Activated naive CD4-positive, alpha-beta T cell treated with anti-CD3 and anti-CD28 coated beads, Interleukin-2, amount 50 U/mL, for 72 hours (primary cell): Measurements from ENCODE around the gene DAP. TPM values are rescaled to one million over a fixed set of nuclear protein-coding genes. Genes with fewer than 3 reads are reported as not detected.
"Not testable (repeated sequence)": the region's sequence is repeated elsewhere in the genome, so short reads cannot be mapped to it uniquely, and the experiment has no call there.

Experiments used
- ATAC-seq, 2 donors: fragments of 150-1000 bp; cut with Tn5 transposase; 2 replicates each; pipeline ENCODE4 v1.10.0; 2021; ENCODE audit warnings: mild to moderate bottlenecking in 2 of 2, moderate library complexity in 2 of 2
- DNase-seq, 2 donors: peaks; one replicate each; pipeline ENCODE4 v3.0.0; 2021 to 2022; ENCODE audit warnings: low spot score in 2 of 2
- H3K27ac Mint-ChIP-seq, 2 donors: one replicate each; pipeline ENCODE4 v1.8.0; 2022; ENCODE audit warnings: mild to moderate bottlenecking in 2 of 2, mixed read lengths in 2 of 2
- H3K36me3 Mint-ChIP-seq, 2 donors: one replicate each; pipeline ENCODE4 v1.8.0; 2022; ENCODE audit warnings: mixed read lengths in 2 of 2
- H3K9me3 Mint-ChIP-seq, 2 donors: one replicate each; pipeline ENCODE4 v1.8.0; 2022; ENCODE audit warnings: mixed read lengths in 2 of 2
- total RNA-seq, 2 donors: library from RNA; stranded (reverse); gene quantifications; one replicate each; pipeline ENCODE4 v1.2.3, GENCODE V29; 2022

DAP gene
- total RNA-seq, 2 donors from 2014 or later = 21.9 to 37.7 TPM

DNA sequence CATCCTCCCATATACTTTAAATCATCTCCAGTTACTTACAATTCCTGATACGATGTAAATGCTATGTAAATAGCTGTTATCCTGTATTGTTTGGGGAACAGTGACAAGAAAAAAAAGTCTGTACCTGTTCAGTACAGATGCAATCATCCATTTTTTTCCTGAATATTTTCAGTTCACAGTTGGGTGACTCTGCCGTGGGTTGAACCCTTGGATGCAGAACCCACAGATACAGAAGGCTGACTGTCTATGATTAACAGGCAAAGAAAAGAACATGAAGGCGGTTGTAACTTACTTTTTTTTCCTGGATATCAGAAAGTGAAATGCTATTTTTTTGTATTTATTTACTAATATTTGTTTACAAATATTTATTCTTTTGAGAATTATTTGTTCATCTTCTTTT is 33.2 kb downstream of the DAP start:
- ATAC-seq (no peak), DNase-seq (no peak)
- H3K36me3 Mint-ChIP-seq = peaks cover 0 to 8% of the 10 kb centered on the region in 2 donors
- H3K27ac Mint-ChIP-seq = no peak overlapping the region
- H3K9me3 Mint-ChIP-seq = no peaks in the 10 kb centered on the region

DNA sequence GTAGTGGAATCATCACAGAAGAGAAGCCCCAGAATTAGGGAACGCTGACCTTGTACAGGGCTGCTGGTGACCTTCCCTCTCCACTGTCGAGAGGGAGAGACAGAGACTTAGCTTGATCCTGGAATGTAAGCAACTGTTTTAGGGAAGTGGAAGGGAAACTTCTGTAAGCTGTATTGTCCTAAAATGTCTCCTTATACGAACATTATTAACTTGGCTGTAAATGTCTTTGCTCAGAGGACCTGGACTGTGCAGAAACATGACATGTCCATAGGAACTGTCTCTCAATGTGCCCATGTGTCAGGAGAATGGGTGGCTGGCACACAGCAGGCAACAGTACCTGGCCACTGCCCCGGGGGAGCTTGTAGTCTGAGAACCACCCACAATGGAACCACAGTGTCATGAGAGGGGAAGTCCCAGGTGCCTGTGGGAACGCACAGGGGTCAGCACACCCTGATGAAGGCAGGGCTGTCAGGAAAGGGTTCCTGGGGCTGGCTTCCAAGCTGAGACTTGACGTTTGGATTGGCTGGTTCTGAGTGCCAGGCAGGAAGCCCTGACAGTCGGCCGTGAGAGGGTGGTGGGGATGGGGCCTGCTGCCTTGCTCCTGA is 34.0 kb downstream of the DAP start:
- H3K36me3 Mint-ChIP-seq = peaks cover 0 to 8% of the 10 kb centered on the region in 2 donors
- H3K9me3 Mint-ChIP-seq = no peaks in the 10 kb centered on the region
- ATAC-seq (peak; percentile 47 to 88), DNase-seq (no peak)
- no peak overlapping the region for H3K27ac Mint-ChIP-seq

DNA sequence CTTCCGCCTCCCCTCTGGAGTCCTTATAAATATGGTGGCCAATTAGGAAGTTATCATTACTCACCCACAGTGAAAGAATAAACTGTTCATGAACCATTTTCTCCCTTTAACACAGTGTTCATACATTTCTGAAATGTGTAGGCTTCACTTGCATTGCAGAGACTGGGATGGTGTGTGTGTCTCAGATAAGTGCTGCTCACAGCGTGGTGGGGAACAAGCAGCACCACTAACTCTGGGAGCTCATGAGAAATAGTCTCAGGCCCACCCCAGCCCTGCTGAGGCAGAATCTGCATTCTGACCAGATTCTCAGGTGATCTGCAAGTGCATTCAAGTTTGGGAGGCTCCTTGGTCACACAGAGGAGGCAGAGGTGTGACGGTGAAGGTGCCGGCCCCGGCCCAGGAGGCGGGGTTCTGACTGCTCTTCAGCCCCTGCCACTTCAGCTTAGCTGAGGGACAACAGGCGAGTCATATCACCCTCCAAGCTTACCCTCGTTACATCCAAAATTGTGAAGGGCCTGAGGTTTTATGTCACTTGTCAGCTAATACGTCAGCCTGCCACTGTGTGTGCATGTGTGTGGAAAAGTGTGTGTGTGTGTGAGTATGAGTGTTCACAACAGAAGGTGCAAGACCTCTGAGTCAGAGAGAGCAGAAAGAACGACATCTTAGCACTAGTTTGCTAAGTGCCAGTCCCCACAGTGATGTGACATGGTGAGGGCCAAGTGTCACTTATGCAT is 34.7 kb downstream of the DAP start:
- DNase-seq (no peak), ATAC-seq (peak; percentile 9 to 34)
- peaks cover 1 to 8% of the 10 kb centered on the region in 2 donors for H3K36me3 Mint-ChIP-seq
- no peak overlapping the region for H3K27ac Mint-ChIP-seq
- H3K9me3 Mint-ChIP-seq = no peaks in the 10 kb centered on the region

DNA sequence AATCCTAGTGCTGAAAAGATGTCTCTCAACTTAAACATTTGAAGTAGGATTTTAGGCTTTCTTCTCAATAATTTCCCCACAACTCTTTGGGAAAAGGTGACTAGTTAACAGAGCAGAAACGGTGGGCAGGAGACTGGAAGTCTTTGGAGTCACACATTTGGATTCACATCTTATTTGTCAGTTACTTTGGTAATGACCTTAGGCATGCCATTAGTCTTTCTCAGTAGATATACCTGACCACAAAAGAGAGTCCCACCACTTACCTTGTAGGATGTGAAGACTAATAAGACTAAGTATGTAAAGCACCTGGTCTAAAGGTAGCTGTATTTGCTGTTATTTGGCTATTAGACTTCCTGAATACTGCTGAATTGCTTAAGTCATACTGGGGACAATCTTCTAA is 35.4 kb downstream of the DAP start:
- no peak for ATAC-seq
- peaks cover 5 to 13% of the 10 kb centered on the region in 2 donors for H3K36me3 Mint-ChIP-seq
- H3K9me3 Mint-ChIP-seq = no peaks in the 10 kb centered on the region
- no peak overlapping the region for H3K27ac Mint-ChIP-seq
- no peak for DNase-seq

DNA sequence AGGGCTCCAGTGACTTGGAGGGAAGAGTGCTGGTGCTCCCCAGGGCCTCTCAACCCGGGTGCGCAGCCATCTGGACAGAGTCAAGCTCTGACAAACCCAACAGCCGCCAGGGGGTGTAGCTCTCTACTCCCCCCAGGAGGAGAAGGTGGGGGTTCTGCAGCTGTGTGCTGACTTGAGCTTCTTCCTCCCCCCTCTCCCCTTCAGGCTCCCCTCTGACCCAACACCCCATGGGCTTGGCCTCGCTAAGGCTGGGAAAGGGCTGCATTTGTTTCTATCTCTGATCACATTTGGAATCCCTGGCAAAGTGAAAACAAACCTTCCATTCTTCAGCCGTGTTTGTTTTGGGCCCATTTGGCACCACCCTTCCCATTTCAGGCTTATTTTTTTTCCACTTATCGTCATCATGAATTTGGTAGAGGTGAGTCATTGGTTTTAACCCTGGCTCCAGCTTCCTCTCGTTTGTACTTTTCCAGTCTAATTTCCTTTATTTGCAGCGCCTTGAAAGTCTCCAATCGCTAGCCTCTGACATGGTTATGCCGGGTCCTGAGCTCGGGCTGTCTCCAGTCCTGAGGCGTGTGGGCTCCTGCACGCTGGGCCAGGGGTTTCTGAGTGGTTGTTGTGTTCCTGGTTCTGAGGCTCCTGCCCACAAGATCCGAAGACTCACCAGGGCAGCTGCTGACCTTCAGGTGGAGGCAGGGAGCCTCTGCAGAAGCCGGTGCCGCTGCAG is 36.1 kb downstream of the DAP start:
- DNase-seq (no peak), ATAC-seq (no peak)
- H3K27ac Mint-ChIP-seq = no peak overlapping the region
- no peaks in the 10 kb centered on the region for H3K9me3 Mint-ChIP-seq
- H3K36me3 Mint-ChIP-seq = peaks cover 5 to 13% of the 10 kb centered on the region in 2 donors

DNA sequence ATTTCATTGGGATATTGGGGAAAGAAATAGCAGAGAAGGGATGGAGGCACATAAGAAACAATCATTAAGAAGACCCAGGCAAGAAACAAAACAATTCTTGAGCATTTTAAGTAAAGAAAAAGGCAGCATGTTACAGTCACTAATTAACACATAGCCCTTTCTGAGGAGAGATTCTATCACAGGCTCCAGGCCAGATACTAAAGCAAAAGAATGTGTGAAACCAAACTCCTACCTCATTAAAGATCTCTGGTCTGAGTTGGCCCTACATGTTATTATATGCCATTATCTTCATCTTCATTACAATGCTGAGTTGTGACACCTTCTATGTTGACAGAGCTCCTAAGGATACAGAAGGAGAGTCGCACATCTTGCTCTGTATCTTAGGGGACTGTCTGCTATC is 37.5 kb downstream of the DAP start:
- H3K36me3 Mint-ChIP-seq = peaks cover 5 to 13% of the 10 kb centered on the region in 2 donors
- H3K9me3 Mint-ChIP-seq = no peaks in the 10 kb centered on the region
- no peak for ATAC-seq
- H3K27ac Mint-ChIP-seq = no peak overlapping the region
- DNase-seq = no peak

DNA sequence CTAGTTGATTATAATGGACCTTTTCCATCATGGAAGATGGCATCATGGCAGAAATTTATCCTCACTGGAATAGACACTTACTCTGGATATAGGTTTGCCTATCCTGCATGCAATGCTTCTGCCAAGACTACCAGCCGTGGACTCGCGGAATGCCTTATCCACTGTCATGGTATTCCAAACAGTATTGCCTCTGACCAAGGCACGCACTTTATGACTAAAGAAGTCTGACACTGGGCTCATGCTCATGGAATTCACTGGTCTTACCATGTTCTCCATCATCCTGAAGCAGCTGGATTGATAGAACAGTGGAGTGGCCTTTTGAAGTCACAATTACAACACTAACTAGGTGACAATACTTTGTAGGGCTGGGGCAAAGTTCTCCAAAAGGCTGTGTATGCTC is 40.3 kb downstream of the DAP start:
- peaks cover 6 to 15% of the 10 kb centered on the region in 2 donors for H3K36me3 Mint-ChIP-seq
- ATAC-seq, H3K27ac Mint-ChIP-seq, DNase-seq, H3K9me3 Mint-ChIP-seq: not testable (repeated sequence)

DNA sequence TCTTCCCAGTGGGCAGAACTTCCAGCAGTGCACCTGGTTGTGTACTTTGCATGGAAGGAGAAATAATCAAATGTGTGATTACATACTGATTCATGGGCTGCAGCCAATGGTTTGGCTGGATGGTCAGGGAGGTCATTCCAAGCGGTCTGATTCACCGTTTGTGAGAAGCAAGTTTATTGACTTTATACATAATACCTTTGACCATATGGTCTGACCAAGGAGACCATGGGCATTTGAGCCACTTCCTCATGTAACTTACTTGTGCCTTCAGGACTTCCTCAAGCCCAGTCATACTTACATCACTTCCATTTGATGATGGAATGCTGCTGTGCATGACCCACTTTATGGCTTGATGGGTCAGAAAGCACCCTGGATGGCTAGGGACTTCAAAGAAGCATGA is 41.1 kb downstream of the DAP start:
- no peak overlapping the region for H3K27ac Mint-ChIP-seq
- H3K36me3 Mint-ChIP-seq = peaks cover 6 to 15% of the 10 kb centered on the region in 2 donors
- ATAC-seq (no peak), DNase-seq (no peak)
- no peaks in the 10 kb centered on the region for H3K9me3 Mint-ChIP-seq

DNA sequence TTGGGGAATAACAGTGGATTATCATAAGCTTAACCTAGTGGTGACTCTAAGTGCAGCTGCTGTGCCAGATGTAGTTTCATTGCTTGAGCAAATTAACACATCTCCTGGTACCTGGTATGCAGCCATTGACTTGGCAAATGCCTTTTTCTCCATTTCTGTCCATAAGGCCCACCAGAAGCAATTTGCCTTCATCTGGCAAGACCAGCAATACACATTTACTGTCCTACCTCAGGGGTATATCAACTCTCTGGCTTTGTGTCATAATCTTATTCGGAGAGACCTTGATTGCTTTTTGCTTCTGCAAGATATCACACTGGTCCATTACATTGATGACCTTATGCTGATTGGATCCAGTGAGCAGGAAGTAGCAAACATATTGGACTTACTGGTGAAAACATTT is 42.4 kb downstream of the DAP start:
- not testable (repeated sequence) for H3K27ac Mint-ChIP-seq, DNase-seq, H3K9me3 Mint-ChIP-seq, ATAC-seq
- H3K36me3 Mint-ChIP-seq = peaks cover 6 to 15% of the 10 kb centered on the region in 2 donors

DNA sequence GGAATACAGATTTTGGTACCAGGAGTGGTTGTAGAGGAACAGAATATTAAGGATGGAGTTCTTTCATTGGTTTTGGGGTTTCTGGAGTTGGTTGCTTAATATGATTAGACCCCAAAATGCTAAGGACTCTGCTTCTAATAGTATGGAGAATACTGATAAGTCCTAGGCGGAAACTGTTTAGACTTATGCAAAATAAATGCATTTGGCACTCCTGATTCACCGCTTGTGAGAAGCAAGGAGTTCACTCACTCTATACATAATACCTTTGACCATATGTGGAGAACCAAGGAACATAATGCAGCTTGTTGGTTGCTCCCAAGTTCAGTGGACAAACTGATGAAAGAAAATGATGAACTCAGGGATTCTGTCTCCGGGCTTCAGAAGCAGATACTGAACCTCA is 44.2 kb downstream of the DAP start:
- not testable (repeated sequence) for H3K27ac Mint-ChIP-seq, DNase-seq, H3K9me3 Mint-ChIP-seq, ATAC-seq
- peaks cover 6 to 15% of the 10 kb centered on the region in 2 donors for H3K36me3 Mint-ChIP-seq

DNA sequence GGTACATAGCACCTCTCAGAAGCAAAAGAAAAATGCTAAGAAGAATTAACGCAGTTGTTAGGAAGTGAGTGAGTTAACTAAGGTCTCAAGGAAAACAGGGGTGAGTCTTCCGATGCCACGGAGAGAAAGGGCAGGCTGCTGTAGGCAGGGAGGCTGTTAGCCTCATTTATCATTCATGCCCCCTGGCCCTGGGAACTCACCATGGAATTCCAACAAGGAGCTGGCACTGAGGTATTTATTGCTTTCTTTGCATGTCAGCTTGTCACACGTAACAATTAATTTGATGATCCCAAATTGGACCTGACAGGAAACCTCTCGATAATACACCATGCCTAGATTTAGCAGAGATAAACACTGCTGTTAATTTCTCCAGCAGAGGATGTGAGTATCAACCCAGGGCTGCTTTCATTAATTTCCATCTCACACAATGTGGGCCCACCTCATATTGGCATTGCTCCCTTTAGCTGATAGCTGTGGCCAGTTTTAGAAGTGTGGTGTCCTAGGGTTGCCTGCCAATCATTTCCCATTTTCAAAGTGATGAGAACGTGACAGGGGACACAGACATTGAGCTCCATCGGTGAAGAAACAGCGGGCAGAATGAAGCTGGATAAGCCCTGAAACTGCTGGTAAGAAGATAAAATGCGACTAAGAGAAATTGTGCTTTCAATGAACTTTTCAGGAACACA is 45.3 kb downstream of the DAP start:
- Mint-ChIP-seq H3K27ac (no peak overlapping the region), H3K9me3 (no peaks in the 10 kb centered on the region), H3K36me3 (peaks cover 0 to 10% of the 10 kb centered on the region in 2 donors)
- ATAC-seq (no peak), DNase-seq (no peak)

DNA sequence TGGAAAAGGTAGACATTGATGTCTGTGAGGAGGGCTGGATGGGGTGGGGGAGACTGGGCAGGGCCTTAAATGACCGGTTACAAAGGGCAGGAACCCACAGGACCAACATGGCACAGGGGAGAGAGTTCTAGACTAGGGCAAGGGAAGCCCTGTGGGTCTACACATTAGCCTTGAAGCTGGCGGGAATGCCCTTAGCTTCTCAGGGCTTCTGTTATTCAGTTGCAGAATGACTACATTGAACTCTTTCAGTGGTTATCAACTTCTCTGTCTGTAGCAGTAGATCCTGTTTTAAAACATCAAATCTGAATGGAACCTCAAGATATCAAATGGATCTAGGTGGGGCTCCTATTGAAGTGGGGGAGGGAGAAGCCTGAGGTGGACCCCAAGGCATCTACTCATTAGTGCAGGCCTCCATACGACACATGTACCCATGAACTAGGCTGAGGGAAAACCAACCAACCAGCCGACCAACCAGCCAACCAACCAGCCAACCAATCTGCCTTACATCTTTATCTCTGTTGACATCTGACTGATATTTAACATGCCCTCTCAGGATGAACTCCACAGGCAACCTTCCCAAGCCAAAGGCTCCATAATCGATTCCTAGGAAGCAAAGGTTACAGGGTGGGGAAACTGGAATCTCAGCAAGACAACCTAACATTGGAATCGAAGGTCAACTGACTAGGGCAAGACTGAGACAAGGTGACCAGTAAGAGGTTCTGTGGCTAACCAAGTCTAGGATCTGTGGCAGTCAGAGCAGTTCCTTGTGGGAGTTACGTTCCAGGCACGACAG is 48.3 kb downstream of the DAP start:
- ATAC-seq = peak; percentile 22 to 64

DNA sequence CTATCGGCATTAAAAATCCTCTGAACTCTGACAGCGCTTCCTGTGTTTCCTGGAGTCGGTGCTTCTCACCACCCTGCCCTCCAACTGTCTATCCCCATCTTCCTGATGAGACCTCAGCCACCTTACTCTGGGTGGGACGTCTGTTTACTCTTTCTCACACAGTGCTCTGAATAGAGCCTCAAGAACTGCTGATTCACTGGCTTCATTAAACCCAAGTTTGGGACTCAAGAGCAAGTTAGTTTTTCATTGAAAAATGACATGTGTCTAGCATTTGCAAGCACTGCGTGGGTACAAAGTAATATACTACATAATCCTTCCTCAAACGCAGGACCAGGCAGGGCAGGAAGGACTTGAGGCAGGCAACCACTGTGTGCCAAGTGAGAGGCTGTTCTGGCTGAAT is 49.5 kb downstream of the DAP start:
- no peak for DNase-seq
- Mint-ChIP-seq H3K36me3 (no peaks in the 10 kb centered on the region), H3K9me3 (no peaks in the 10 kb centered on the region), H3K27ac (peak overlapping the region in 1 of 2 donors; percentile 65)
- ATAC-seq = no peak

More for the DNA sequence above, 48.3 kb downstream of the DAP start:
- Mint-ChIP-seq H3K36me3 (peaks cover 0 to 10% of the 10 kb centered on the region in 2 donors), H3K9me3 (no peaks in the 10 kb centered on the region), H3K27ac (peak overlapping the region in 1 of 2 donors; percentile 37)
- DNase-seq = no peak

DNA sequence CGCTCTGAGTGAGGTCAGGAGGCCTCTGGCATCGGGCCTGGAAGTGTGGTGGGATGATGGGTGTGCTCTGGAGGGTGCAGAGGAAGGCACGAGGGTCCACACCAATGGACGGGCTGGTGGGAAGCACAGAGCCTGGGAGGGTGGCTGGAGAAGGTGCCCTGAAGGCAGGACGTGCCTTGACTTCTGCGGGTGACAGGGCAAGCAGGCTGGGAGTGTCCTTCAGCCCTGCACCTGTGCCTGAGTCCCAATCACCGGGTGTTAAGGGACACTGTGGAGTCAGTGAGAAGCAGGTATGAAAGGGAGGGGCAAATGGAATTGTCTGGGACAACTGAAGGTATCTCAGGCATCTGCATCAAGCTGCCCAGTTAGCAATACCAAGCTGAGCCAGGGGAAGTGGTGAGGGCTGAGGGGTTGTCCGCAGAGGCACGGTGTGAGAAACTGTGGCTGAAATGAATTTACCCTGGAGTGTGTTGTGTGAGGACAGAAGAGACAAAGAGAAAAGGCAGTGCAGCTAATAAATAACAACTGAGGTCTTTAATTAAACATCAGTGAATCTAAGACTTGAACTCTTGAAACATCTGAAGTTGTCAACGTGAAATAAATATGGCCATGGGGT is 50.4 kb downstream of the DAP start:
- ATAC-seq (no peak), DNase-seq (no peak)
- no peaks in the 10 kb centered on the region for H3K9me3 Mint-ChIP-seq
- H3K36me3 Mint-ChIP-seq = no peaks in the 10 kb centered on the region
- peak overlapping the region in 1 of 2 donors; percentile 25 for H3K27ac Mint-ChIP-seq

DNA sequence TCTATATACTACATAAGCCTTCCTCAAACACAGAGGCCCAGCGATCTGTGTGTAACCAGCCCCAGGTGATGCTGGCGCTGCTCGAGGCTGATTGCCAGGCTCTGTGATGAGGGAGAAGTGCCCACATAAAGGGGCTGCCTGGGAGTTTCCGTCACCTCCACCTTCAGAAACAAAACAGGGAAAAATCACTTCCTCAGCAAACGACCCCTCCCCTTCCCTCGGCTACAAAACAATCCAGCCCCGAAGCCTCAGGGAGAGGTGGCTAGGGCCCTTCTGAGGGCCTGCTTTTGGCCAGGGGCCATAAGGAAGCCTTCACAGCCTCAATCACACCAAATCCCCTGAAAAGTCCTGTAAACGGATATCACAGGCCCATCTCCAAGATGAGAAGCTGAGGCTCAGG is 51.1 kb downstream of the DAP start:
- no peak for DNase-seq
- no peak for ATAC-seq
- Mint-ChIP-seq H3K9me3 (no peaks in the 10 kb centered on the region), H3K27ac (no peak overlapping the region), H3K36me3 (no peaks in the 10 kb centered on the region)

DNA sequence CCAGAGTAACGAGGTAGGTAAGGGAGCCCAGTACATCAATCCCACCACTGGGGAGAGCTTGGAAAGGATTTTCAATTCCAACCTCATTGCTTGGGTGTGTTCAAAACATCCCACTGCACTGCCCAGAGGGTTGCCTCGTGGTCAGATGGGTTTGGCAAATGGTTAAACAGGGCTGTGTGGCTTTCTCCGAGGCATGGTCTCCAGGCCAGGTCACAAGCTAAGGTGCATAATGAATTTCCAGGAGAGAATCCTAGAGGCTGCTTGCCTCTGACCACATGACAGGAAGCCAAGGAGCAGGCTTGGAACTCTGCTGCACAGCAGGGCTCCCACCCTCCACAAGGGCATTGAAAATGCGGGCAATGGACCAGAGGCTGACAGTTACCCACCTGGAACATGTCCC is 51.6 kb downstream of the DAP start:
- DNase-seq (no peak), ATAC-seq (no peak)
- H3K9me3 Mint-ChIP-seq = no peaks in the 10 kb centered on the region
- H3K36me3 Mint-ChIP-seq = no peaks in the 10 kb centered on the region
- H3K27ac Mint-ChIP-seq = no peak overlapping the region
